ENCODE data around the gene CCDC87.
"Not testable (repeated sequence)": the region's sequence is repeated elsewhere in the genome, so short reads cannot be mapped to it uniquely, and the experiment has no call there.

CCDC87 gene

GRCh38 chr11:66625041-66625751 is 32.3 kb upstream of the CCDC87 start:
- Mint-ChIP-seq H3K27ac (peak overlapping the region in 1 of 2 donors; percentile 19), H3K4me1 (peaks cover 87% of the 10 kb centered on the region), H3K9me3 (no peaks in the 10 kb centered on the region), H3K4me3 (no peak overlapping the region), H3K27me3 (no peaks in the 10 kb centered on the region)
- no peak for ATAC-seq
- DNase-seq = no peak

DNA sequence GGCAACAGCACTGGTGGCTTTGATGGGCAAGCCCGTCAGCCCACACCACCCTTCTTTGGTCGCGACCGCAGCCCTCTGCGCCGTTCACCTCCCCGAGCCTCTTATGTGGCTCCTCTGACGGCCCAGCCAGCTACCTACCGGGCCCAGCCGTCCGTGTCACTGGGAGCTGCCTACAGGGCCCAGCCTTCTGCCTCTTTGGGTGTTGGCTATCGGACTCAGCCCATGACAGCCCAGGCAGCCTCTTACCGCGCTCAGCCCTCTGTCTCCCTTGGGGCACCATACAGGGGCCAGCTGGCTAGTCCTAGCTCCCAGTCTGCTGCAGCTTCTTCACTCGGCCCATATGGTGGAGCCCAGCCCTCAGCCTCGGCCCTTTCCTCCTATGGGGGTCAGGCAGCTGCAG is 31.6 kb upstream of the CCDC87 start:
- ATAC-seq (no peak), DNase-seq (no peak)
- Mint-ChIP-seq H3K4me3 (no peak overlapping the region), H3K4me1 (peaks cover 94% of the 10 kb centered on the region), H3K27ac (no peak overlapping the region), H3K27me3 (no peaks in the 10 kb centered on the region), H3K9me3 (no peaks in the 10 kb centered on the region)

GRCh38 chr11:66619080-66619554 is 26.3 kb upstream of the CCDC87 start:
- Mint-ChIP-seq H3K4me1 (peaks cover 80% of the 10 kb centered on the region), H3K9me3 (no peaks in the 10 kb centered on the region), H3K27me3 (no peaks in the 10 kb centered on the region), H3K27ac (peak overlapping the region; percentile 91 to 95), H3K4me3 (peak overlapping the region; percentile 96 to 97)
- DNase-seq = no peak
- ATAC-seq = peak; percentile 14

- H3K4me1 Mint-ChIP-seq = peaks cover 61% of the 10 kb centered on the region
- H3K27me3 Mint-ChIP-seq = no peaks in the 10 kb centered on the region
- ATAC-seq (peak; percentile 31), DNase-seq (peak; percentile 18 to 35)
- peak overlapping the region; percentile 89 to 99 for H3K27ac Mint-ChIP-seq
- no peaks in the 10 kb centered on the region for H3K9me3 Mint-ChIP-seq
- H3K4me3 Mint-ChIP-seq = peak overlapping the region; percentile 96 to 97
Observed at GRCh38 chr11:66617155-66617834, 24.4 kb upstream of the CCDC87 start.

- peak; percentile 96 for ATAC-seq
- Mint-ChIP-seq H3K9me3 (no peaks in the 10 kb centered on the region), H3K4me1 (peaks cover 54% of the 10 kb centered on the region), H3K27ac (peak within 1 kb of the TSS; percentile 89 to 99), H3K27me3 (no peaks in the 10 kb centered on the region), H3K4me3 (peak within 1 kb of the TSS; percentile 96 to 97)
- peak; percentile 97 to 99 for DNase-seq
Observed at GRCh38 chr11:66616379-66617154, 23.7 kb upstream of the CCDC87 start, which contains the start of gene RBM14. RBM14 (plus strand) TSS chr11:66616630; CDS start chr11:66616721, 91 bp downstream.

- ATAC-seq (no peak), DNase-seq (no peak)
- H3K27ac Mint-ChIP-seq = peak overlapping the region in 1 of 2 donors; percentile 80
- no peak overlapping the region for H3K4me3 Mint-ChIP-seq
- H3K9me3 Mint-ChIP-seq = no peaks in the 10 kb centered on the region
- H3K27me3 Mint-ChIP-seq = no peaks in the 10 kb centered on the region
- H3K4me1 Mint-ChIP-seq = peaks cover 31% of the 10 kb centered on the region
Observed at GRCh38 chr11:66614073-66614472, 21.2 kb upstream of the CCDC87 start.

DNA sequence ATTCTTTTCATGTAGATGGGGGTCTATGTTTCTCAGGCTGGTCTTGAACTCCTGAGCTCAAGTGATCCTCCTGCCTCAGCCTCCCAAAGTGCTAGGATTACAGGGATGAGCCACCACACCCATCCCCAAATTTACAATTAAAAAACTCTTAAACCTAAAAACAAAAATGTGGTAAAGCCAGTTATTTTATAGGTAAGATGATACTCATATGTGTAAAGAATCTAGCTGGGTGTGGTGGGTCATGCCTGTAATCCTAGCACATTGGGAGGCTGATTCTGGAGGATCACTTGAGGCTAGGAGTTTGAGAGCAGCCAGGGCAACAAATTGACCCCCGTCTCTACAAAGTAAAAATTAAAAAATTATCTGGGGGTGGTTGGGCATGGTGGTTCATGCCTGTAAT is 19.6 kb upstream of the CCDC87 start:
- Mint-ChIP-seq H3K4me3 (no peak overlapping the region), H3K4me1 (peaks cover 16% of the 10 kb centered on the region), H3K27me3 (no peaks in the 10 kb centered on the region), H3K9me3 (no peaks in the 10 kb centered on the region), H3K27ac (no peak overlapping the region)
- ATAC-seq (no peak), DNase-seq (no peak)

DNA sequence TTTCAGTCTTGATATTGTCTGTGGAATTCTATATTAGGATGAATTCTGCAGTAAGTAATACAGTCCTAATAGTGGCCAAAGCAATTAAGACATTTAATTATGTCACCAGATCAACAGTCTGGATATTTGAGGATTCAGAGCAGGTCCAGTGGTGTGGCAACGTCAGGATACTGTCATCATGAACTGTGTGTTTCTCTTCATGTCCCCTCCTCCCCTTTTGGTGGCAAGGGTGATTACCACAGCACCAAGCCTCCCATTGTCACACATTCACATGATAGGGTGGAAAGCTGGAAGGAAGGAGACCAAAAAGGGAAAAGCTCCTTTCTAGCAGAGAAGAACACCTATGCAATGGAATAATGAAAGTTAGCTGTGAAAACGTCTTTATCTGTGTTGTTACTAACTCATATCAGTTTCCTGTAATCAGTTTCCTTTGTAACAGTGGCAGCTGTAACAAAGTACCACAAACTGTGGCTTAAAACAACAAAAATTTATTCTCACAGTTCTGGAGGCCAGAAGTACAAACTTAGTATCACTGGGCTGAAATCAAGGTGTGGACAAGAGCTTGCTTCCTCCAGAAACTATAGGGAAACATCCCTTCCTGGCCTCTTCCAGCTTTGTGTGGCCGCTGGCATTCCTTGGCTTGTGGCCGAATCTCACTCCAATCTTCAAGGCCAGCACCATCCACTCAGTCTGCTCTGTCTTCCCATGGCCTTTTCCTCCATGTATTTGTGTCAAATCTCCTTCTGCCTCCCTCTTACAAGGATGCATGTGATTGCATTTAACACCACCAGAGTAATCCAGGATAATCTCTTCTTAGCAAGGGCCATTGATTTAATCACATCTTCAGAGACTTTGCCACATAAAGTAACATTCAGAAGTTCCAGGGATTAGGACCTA is 17.1 kb upstream of the CCDC87 start:
- Mint-ChIP-seq H3K27ac (no peak overlapping the region), H3K4me1 (peaks cover 5% of the 10 kb centered on the region), H3K27me3 (no peaks in the 10 kb centered on the region), H3K9me3 (no peaks in the 10 kb centered on the region), H3K4me3 (no peak overlapping the region)
- ATAC-seq = no peak
- DNase-seq = no peak

- H3K9me3 Mint-ChIP-seq = no peaks in the 10 kb centered on the region
- ATAC-seq (no peak), DNase-seq (no peak)
- H3K4me1 Mint-ChIP-seq = no peaks in the 10 kb centered on the region
- H3K4me3 Mint-ChIP-seq = no peak overlapping the region
- H3K27me3 Mint-ChIP-seq = no peaks in the 10 kb centered on the region
- H3K27ac Mint-ChIP-seq = no peak overlapping the region
Observed at GRCh38 chr11:66607126-66607834, 14.4 kb upstream of the CCDC87 start.

DNA sequence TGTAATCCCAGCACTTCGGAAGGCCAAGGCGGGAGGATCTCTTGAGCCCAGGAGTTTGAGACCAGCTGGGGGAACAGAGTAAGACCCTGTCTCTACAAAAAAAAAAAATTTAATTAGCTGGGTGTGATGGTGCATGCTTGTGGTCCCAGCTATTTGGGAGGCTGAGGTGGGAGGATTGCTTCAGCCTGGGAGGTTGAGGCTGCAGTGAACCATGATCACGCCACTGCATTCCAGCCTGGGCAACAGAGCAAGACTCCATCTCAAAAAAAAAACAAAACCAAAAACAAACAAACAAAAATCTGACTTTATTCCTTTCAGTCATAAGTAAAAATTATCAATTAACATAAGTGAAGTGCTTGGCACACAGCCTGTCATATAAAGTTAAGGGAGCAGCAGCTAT is 13.7 kb upstream of the CCDC87 start:
- H3K9me3 Mint-ChIP-seq, ATAC-seq, H3K27me3 Mint-ChIP-seq, DNase-seq, H3K4me1 Mint-ChIP-seq, H3K27ac Mint-ChIP-seq, H3K4me3 Mint-ChIP-seq: not testable (repeated sequence)

GRCh38 chr11:66604155-66604554 is 11.3 kb upstream of the CCDC87 start:
- no peak for ATAC-seq
- Mint-ChIP-seq H3K4me3 (no peak overlapping the region), H3K27me3 (no peaks in the 10 kb centered on the region), H3K9me3 (no peaks in the 10 kb centered on the region), H3K4me1 (no peaks in the 10 kb centered on the region), H3K27ac (no peak overlapping the region)
- DNase-seq = no peak

GRCh38 chr11:66603072-66603471 is 10.2 kb upstream of the CCDC87 start:
- Mint-ChIP-seq H3K4me3 (no peak overlapping the region), H3K27me3 (no peaks in the 10 kb centered on the region), H3K27ac (peak overlapping the region in 1 of 2 donors; percentile 45), H3K9me3 (no peaks in the 10 kb centered on the region), H3K4me1 (no peaks in the 10 kb centered on the region)
- no peak for DNase-seq
- ATAC-seq = no peak

DNA sequence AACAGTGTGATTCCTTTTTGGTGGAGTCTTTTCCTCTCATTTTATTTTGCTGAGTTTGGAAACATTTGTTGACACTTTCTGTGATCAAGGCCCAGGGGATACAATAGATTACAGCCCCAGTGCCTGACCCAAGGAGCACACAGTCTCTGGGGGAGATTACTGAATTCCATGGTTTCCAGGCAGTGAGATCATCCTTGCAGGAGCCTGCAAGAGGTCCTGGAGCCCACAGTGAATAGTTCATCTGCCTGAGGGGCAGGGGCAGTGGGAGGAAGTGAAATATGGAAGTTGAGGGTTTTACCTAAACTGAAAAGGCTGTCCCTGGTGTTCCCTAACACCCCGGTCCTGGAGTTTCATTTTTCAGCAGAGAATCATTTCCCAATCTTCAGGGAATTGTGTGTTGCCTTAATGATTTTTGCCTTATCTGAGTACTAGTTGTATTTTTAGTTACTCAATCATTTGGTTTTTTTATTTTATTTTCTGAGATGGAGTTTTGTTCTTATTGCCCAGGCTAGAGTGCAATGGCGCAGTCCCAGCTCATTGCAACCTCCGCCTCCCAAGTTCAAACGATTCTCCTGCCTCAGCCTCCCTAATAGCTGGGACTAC is 7.9 kb upstream of the CCDC87 start:
- no peaks in the 10 kb centered on the region for H3K9me3 Mint-ChIP-seq
- H3K4me1 Mint-ChIP-seq = peaks cover 4% of the 10 kb centered on the region
- H3K27ac Mint-ChIP-seq = no peak overlapping the region

DNA sequence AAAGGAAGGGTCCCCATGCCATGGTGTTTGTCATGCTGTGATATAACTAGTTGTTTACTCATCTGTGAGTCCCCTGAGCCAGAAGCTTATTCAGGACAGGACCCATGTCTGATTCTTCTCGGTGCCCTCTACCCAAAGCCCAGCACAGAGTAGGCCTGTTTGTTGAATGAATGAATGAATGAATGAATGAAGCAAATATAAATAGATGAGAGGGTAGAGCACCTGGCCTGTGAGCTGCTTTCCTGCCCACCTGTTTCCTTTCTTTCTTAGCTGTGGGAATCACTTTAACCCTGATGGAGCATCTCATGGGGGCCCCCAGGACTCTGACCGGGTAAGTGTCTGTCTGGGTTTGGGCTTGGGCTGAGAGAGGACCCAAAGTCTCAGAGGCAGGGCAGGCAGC is 7.4 kb upstream of the CCDC87 start:
- Mint-ChIP-seq H3K27ac (peak overlapping the region in 1 of 2 donors; percentile 19), H3K27me3 (no peaks in the 10 kb centered on the region), H3K4me3 (no peak overlapping the region), H3K4me1 (peaks cover 9% of the 10 kb centered on the region), H3K9me3 (no peaks in the 10 kb centered on the region)
- ATAC-seq (no peak), DNase-seq (no peak)

More for the DNA sequence above, 7.9 kb upstream of the CCDC87 start:
- no peak overlapping the region for H3K4me3 Mint-ChIP-seq
- H3K27me3 Mint-ChIP-seq = no peaks in the 10 kb centered on the region
- DNase-seq (no peak), ATAC-seq (no peak)

Measured in stimulated activated naive CD8-positive, alpha-beta T cell treated with anti-CD3 and anti-CD28 coated beads, Interleukin-15, amount 100 ng/mL, for 72 hours (primary cell).